Smooth muscle cell of the umbilical artery (primary cell): ENCODE data around the gene PLD1. TPM values are rescaled to one million over a fixed set of nuclear protein-coding genes. Genes with fewer than 3 reads are reported as not detected.

Experiments
- total RNA-seq: library from RNA; depleted of rRNA; stranded (reverse); fragments of >200 nt; gene quantifications from 2 replicates; pipeline ENCODE4 v1.2.3, GENCODE V29; 2014

The PLD1 gene
- total RNA-seq, result 22.4 and 39.2 TPM in 2 replicates

GRCh38 chr3:171809861-171810628 lies at the start of gene PLD1:
PLD1 (minus strand) TSS chr3:171810483; CDS start chr3:171738051, 72,432 bp downstream.

DNA sequence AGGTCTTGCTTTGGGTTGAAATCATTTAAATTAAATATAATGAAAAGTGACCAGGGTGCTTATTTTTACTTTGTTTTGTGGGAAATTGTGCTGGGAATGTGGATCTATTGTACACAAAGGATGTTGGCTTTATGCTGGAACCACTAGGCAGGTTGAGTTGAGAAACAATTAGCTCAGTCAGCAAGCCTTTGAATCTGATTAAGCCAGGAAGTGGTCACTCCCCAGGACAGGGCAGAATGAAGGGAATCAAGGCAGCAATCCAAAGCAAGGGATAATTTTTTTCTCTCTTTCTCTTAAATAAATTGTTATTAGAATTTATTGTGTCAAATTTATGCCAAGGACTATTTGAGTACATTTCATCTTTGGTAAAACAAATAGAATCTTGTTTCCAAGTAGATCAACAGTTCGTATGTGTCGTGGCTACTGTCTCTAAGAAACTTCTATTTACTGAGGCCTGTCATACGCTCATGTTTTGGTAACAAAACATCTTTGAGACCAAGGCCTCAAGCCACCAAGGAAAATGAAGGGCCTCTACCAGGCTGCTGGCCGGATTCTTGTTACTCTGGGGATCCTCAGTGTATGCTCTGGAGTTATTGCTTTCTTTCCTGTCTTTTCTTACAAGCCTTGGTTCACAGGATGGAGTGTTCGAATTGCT lies 32.7 kb upstream of the PLD1 start, which contains the start of gene TMEM212:
Gene TMEM212, plus strand, starts transcription at position 486 of the 655 bp plus-strand sequence. Its CDS starts 35 bp downstream, at position 521.

Other genes with a start within 250 kb of the PLD1 start
- not detected in 2 replicates for gene TMEM212, start 32.9 kb upstream of the PLD1 start, total RNA-seq
- gene FNDC3B, start 229.1 kb upstream of the PLD1 start, total RNA-seq, result 292 and 348 TPM in 2 replicates